Endothelial cell of umbilical vein (primary cell): ENCODE measurements around the gene ACTR1A. TPM values are rescaled to one million over a fixed set of nuclear protein-coding genes. Genes with fewer than 3 reads are reported as not detected.

Source experiments
- BruUV-seq: library from RNA; stranded (reverse); fragments of 400-500 nt; replicated peaks from 2 replicates; lab custom pipeline; 2021; lab: Mats Ljungman, UMichigan
- CTCF ChIA-PET: fragments of 300-600, 350-600 bp; sonication (Branson Sonifier 250); formaldehyde crosslinking; loops from one replicate; lab custom pipeline; 2021; ENCODE audit warnings: antibody characterized with exemption, inconsistent platforms; lab: Charles Lee
- POLR2A ChIA-PET: fragments of 300-600, 350-600 bp; sonication (Branson Sonifier 250); formaldehyde crosslinking; loops from one replicate; lab custom pipeline; 2021; ENCODE audit warnings: antibody characterized with exemption, inconsistent platforms; lab: Charles Lee
- DNase-seq: peaks from one replicate; pipeline ENCODE4 v3.0.0-alpha.2; 2011; ENCODE audit warnings: low read depth, low spot score
- FAIRE-seq: peaks from 2 replicates; lab custom pipeline; 2011; peaks lifted over from hg19 to GRCh38; lab: Jason Lieb, UNC
- H2AFZ ChIP-seq: 2 replicates; pipeline ENCODE4 v1.6.0; 2012; ENCODE audit warnings: low read depth, low read length, control low read depth, inconsistent platforms
- H3K27ac ChIP-seq: 2 replicates; pipeline ENCODE4 v1.5.1; 2011; ENCODE audit warnings: low read depth, mild to moderate bottlenecking, control low read depth, low read length, moderate library complexity; ENCODE audit not compliant: insufficient read depth
- H3K27me3 ChIP-seq, 2 experiments: 2 replicates each; pipeline versions ENCODE4 v1.6.0 to v1.6.1; 2011; ENCODE audit warnings: low read length in 2 of 2, mixed read lengths in 1 of 2; ENCODE audit not compliant: control insufficient read depth in 2 of 2, insufficient read depth in 2 of 2
- H3K36me3 ChIP-seq, 2 experiments: 2 replicates in 1 of 2; 3 replicates in 1 of 2; pipeline ENCODE4 v1.5.1; 2011; ENCODE audit warnings: low read length in 2 of 2, mild to moderate bottlenecking in 1 of 2, moderate library complexity in 1 of 2; ENCODE audit not compliant: control insufficient read depth in 2 of 2, insufficient read depth in 2 of 2; ENCODE audit errors: extremely low read depth in 1 of 2
- H3K4me1 ChIP-seq: 3 replicates; pipeline ENCODE4 v1.5.1; 2011; ENCODE audit warnings: mild to moderate bottlenecking, low read length; ENCODE audit not compliant: control insufficient read depth, insufficient read depth; ENCODE audit errors: extremely low read depth
- H3K4me2 ChIP-seq: 2 replicates; pipeline ENCODE4 v1.6.1; 2011; ENCODE audit warnings: low read length, control low read depth, mixed read lengths; ENCODE audit not compliant: insufficient read depth
- H3K4me3 ChIP-seq, 3 experiments: fragments of 200-600 bp in 1 of 3; sonication (generic), shearing (Covaris generic) in 1 of 3; replicated peaks in 1 of 3; 2 replicates each; pipeline ENCODE4 v1.5.1; 2011 to 2016; ENCODE audit warnings: control low read depth in 3 of 3, low read length in 3 of 3, mild to moderate bottlenecking in 2 of 3, inconsistent platforms in 1 of 3, low read depth in 1 of 3, moderate library complexity in 1 of 3; ENCODE audit not compliant: insufficient read depth in 1 of 3
- H3K79me2 ChIP-seq: 2 replicates; pipeline ENCODE4 v1.6.0; 2012; ENCODE audit warnings: low read length, inconsistent platforms; ENCODE audit not compliant: control insufficient read depth, insufficient read depth
- H3K9ac ChIP-seq: replicated peaks from 2 replicates; pipeline ENCODE3; 2011; ENCODE audit warnings: low read length, control low read depth; ENCODE audit not compliant: insufficient read depth; ENCODE audit errors: extremely low read depth
- H3K9me1 ChIP-seq: replicated peaks from 3 replicates; pipeline ENCODE4 v1.6.0; 2011; ENCODE audit warnings: mild to moderate bottlenecking, low read length; ENCODE audit not compliant: control insufficient read depth, insufficient read depth; ENCODE audit errors: extremely low read depth
- H3K9me3 ChIP-seq: replicated peaks from 2 replicates; pipeline ENCODE4 v1.5.1; 2012; ENCODE audit warnings: low read length, inconsistent platforms; ENCODE audit not compliant: control insufficient read depth, insufficient read depth
- H4K20me1 ChIP-seq: replicated peaks from 2 replicates; pipeline ENCODE3; 2011; ENCODE audit warnings: mild to moderate bottlenecking, low read length; ENCODE audit not compliant: control insufficient read depth, insufficient read depth; ENCODE audit errors: extremely low read depth
- CTCF ChIP-seq, 2 donors: IDR thresholded peaks; 1 replicate in 1 of 2; 2 replicates in 1 of 2; pipeline ENCODE4 v1.5.1; 2011; ENCODE audit warnings: low read length in 2 of 2, mild to moderate bottlenecking in 2 of 2, moderate library complexity in 2 of 2, control low read depth in 1 of 2, inconsistent platforms in 1 of 2, low read depth in 1 of 2; ENCODE audit not compliant: insufficient read depth in 1 of 2; ENCODE audit errors: extremely low read depth in 1 of 2
- EZH2 ChIP-seq: IDR thresholded peaks from 2 replicates; pipeline ENCODE4 v1.6.1; 2012; ENCODE audit warnings: borderline replicate concordance, low read depth, mild to moderate bottlenecking, moderate library complexity, low read length, inconsistent platforms; ENCODE audit not compliant: severe bottlenecking
- FOS ChIP-seq: IDR thresholded peaks from 2 replicates; pipeline ENCODE4 v1.6.1; 2011; ENCODE audit warnings: mild to moderate bottlenecking, low read length, moderate library complexity, borderline replicate concordance; ENCODE audit not compliant: insufficient read depth
- GATA2 ChIP-seq: IDR thresholded peaks from 2 replicates; pipeline ENCODE4 v1.7.0; 2011; ENCODE audit warnings: low read depth, mild to moderate bottlenecking, moderate library complexity, mixed read lengths, low read length; ENCODE audit not compliant: insufficient read length, insufficient read depth
- JUN ChIP-seq: IDR thresholded peaks from 2 replicates; pipeline ENCODE4 v1.6.1; 2011; ENCODE audit warnings: borderline replicate concordance, low read depth; ENCODE audit not compliant: insufficient read length, insufficient read depth
- MAX ChIP-seq: IDR thresholded peaks from 2 replicates; pipeline ENCODE4 v1.6.1; 2011; ENCODE audit not compliant: insufficient read depth, insufficient read length
- MYC ChIP-seq: IDR thresholded peaks from one replicate; pipeline ENCODE4 v1.6.1; 2011; ENCODE audit warnings: mild to moderate bottlenecking, low read depth, low read length
- POLR2A ChIP-seq: IDR thresholded peaks from 2 replicates; pipeline ENCODE4 v1.6.1; 2012; ENCODE audit warnings: low read depth, mild to moderate bottlenecking, control low read depth, low read length
- POLR2AphosphoS5 ChIP-seq: IDR thresholded peaks from 2 replicates; pipeline ENCODE4 v1.6.1; 2012; ENCODE audit warnings: low read depth, mild to moderate bottlenecking, control low read depth, low read length, moderate library complexity; ENCODE audit not compliant: insufficient read depth
- dilution Hi-C: fragments of 300-500 bp; cut with MboI; formaldehyde crosslinking; loops from one replicate; pipeline ENCODE4 v1.15.0; 2019; ENCODE audit warnings: low sequenced_read_pairs; ENCODE audit not compliant: extremely low pct_ligation_motif_present
- intact Hi-C: fragments of 100-400 bp; cut with micrococcal nuclease; formaldehyde crosslinking; loops from one replicate; pipeline ENCODE4 v1.10.0; 2022
- polyA plus RNA-seq, 4 experiments: library from polyadenylated mRNA; depleted of rRNA in 3 of 4; stranded (reverse) in 3 of 4; unstranded in 1 of 4; fragments of >200 nt; gene quantifications; 2 replicates each; pipeline versions ENCODE4 v1.2.1 to v1.2.3, GENCODE V29; 2011 to 2012; ENCODE audit warnings: missing spikeins in 1 of 4
- total RNA-seq: library from RNA; stranded (reverse); gene quantifications from 2 replicates; pipeline ENCODE4 v1.2.3, GENCODE V29; 2021

Gene ACTR1A
- total and polyA plus RNA-seq, 2 donors (not counting 3 experiments of a cell fraction or from before 2014, with no cell fraction given): 155 to 164 TPM

GRCh38 chr10:102449321-102450123 is 53.0 kb downstream of the ACTR1A start:
- no TSS peak for BruUV-seq
- Histone ChIP-seq H3K9ac (peak overlapping the region; percentile 64), H3K27me3 (no peaks in the 10 kb centered on the region), H4K20me1 (no peaks in the 10 kb centered on the region), H3K36me3 (no peaks in the 10 kb centered on the region), H3K9me3 (no peaks in the 10 kb centered on the region), H3K9me1 (no peaks in the 10 kb centered on the region), H2AFZ (peak overlapping the region; percentile 98), H3K4me1 (peaks cover 3% of the 10 kb centered on the region), H3K79me2 (no peaks in the 10 kb centered on the region), H3K27ac (no peak overlapping the region), H3K4me3 (peak overlapping the region; percentile 61 to 81 (median 69)), H3K4me2 (peak overlapping the region; percentile 97)
- intact Hi-C loops (loop anchor here (1.0 kb wide), 1 partner anchor 28 kb away; no protein-coding TSS in a partner anchor), dilution Hi-C loops (no loop called here)
- ChIA-PET POLR2A (no interaction called here), CTCF (interaction anchor here (0.7 to 2.9 kb wide), 6 partner anchors 27 to 280 kb away, joined by 3 to 17 read pairs (median 6); no protein-coding TSS in a partner anchor)
- TF ChIP-seq CTCF (IDR thresholded peaks at IDR 0.05; ENCODE audit: extremely low read depth in 1 of 2, insufficient read depth in 1 of 2, low read depth in 1 of 2, low read length in 2 of 2) (no peak), JUN (no peak), POLR2AphosphoS5 (no peak), GATA2 (no peak), MAX (no peak), MYC (no peak), EZH2 (no peak), POLR2A (no peak), FOS (no peak)
- FAIRE-seq (peak; percentile 66), DNase-seq (peak; percentile 33)
